ENCODE measurements around the gene AHSG.
A peak's percentile ranks its signal among the peaks of the same experiment; 100 is the strongest.
"Not testable (repeated sequence)": the region's sequence is repeated elsewhere in the genome, so short reads cannot be mapped to it uniquely, and the experiment has no call there.

AHSG gene, protein sequence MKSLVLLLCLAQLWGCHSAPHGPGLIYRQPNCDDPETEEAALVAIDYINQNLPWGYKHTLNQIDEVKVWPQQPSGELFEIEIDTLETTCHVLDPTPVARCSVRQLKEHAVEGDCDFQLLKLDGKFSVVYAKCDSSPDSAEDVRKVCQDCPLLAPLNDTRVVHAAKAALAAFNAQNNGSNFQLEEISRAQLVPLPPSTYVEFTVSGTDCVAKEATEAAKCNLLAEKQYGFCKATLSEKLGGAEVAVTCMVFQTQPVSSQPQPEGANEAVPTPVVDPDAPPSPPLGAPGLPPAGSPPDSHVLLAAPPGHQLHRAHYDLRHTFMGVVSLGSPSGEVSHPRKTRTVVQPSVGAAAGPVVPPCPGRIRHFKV

DNA sequence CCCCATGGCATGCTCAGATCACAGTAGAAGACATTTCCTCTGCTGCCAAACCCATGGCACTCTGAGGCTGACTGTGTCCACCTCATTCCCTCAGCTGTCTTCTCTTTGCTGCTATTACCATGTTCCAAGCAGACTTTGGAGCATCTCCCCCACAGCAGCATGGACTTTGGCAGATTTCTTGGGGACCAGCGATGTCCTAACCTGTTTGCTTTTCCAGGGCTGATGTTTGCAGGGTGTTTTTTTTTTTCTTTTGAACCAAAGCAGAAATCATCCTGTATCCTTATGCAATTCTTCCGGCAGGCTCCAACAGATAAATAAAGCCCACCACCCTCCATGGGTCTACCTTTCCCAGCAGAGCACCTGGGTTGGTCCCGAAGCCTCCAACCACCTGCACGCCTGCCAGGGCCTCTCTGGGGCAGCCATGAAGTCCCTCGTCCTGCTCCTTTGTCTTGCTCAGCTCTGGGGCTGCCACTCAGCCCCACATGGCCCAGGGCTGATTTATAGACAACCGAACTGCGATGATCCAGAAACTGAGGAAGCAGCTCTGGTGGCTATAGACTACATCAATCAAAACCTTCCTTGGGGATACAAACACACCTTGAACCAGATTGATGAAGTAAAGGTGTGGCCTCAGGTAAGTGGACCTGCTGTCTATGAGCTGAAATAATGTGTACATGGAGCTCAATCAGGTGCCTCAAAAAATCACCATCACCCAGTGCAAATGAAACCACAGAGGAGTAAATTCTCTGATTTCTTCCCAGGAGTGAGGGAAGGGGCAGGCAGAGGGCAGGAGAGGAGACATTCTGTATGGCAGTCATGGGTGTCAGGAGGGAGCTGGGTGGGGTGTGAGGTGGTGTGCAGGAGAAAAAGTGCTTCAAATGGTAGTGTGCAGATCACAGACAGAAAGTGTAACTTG is at the start of gene AHSG:
Gene AHSG, plus strand, starts transcription at position 340 of the 916 bp plus-strand sequence. Its CDS starts 82 bp downstream, at position 422.
- no peak for DNase-seq

DNA sequence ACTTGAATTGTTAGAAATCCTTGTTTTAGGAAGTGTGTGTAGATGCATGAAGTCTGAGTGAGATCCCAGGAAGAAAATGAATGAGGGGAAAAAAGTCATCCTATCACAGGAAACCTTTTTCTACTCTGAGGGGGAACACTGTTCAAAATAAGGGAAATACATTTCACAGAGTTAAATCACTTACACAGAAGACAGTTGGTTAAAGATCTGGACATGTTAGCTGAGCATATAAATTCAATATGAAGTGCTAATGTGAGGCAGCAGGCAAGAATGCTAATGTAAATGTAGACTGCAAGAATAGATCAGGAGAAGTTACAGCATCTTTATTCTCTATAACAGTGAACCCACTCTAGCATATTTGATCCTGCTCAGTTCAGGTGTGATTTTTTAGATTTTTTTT is 48.3 kb upstream of the AHSG start:
- DNase-seq = no peak

DNA sequence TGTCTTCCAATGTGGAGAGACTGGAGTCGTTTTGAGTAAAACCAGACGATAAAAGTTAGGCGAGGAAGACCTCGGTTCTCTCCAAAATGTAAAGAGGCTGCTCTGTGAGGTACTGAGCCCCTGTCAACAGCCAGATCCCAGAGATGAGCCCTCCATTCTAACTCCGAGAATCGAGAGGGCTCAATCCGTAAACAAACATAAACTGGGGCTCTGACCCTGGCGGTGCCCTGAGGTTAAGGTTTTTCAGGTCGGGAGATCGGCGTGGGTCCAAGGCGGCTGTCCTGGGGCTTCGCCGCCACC is 46.1 kb upstream of the AHSG start:
- DNase-seq = peak; percentile 62

DNA sequence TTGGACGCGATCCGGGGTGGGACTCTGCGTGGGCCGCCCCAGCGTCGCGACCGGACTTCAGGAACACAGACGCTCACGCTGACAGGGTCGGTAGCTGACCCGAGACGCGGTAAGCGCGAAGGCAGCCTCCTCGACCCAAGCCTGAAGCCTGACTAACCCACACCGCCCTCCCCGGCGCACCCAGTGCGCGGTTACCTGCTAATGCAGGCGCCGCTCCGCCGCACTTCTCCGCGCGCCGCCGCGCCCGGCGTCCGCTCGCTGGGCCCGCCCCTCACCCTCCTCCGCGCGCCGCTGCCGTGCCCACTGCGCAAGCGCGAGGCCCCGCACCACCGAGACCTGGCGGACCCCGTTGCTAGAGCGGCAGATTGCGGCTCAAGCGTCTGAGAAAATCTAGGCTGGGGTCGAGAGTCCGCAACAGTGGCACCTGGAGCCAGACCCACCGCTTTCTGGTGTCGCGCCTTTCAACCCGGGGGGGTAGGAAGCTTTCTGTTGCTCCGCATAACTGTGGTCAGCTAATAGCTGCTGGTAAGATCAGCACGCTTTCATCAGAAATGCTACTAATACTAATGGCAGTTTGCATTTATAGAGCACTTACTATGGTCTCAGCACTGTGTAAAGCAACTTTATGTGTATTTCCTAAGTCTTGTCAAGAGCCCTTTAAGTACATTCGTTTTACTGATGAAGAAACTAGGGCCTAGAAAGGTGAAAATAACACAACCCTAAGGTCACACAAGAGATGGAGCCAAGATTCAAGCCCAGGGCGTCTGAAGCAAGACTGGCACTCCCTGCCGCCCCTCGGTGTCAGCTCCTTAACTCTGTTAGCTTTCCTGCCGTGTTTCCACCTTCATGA is 45.6 kb upstream of the AHSG start, which contains the start of gene TBCCD1:
Gene TBCCD1, minus strand, starts transcription at position 268 of the 850 bp plus-strand sequence. CDS start 3,010 bp downstream, outside the sequence.
- peak; percentile 88 for DNase-seq

DNA sequence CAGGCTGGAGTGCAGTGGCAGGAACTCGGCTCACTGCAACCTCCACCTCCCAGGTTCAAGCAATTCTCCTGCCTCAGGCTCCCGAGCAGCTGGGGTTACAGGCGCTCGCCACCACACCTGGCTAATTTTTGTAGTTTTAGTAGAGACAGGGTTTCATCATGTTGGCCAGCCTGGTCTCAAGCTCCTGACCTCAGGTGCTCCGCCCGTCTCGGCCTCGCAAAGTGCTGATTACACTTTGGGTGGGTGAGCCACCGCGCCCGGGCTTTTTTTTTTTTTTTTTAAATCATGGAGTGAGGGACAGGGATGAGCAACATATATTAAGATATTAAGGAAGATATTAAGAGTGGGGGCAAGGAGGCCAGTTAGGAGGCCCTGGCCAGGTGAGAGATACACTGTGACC is 43.5 kb upstream of the AHSG start:
- DNase-seq = not testable (repeated sequence)

DNA sequence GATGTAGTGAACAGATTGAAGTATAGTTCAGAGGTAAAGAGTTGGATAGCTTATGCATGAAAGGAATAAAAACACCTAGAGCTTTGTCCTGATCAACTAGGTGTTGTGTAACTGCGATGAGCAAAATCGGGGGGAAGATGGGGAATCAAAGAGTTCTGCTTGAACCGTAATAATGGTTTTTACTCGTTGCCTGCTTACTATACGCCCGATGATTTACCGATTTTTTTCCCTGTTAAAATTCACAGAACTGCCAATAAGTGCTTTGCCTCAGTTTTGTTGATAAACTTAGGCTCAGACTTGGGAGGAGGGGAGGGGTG is 43.1 kb upstream of the AHSG start:
- DNase-seq = no peak

DNA sequence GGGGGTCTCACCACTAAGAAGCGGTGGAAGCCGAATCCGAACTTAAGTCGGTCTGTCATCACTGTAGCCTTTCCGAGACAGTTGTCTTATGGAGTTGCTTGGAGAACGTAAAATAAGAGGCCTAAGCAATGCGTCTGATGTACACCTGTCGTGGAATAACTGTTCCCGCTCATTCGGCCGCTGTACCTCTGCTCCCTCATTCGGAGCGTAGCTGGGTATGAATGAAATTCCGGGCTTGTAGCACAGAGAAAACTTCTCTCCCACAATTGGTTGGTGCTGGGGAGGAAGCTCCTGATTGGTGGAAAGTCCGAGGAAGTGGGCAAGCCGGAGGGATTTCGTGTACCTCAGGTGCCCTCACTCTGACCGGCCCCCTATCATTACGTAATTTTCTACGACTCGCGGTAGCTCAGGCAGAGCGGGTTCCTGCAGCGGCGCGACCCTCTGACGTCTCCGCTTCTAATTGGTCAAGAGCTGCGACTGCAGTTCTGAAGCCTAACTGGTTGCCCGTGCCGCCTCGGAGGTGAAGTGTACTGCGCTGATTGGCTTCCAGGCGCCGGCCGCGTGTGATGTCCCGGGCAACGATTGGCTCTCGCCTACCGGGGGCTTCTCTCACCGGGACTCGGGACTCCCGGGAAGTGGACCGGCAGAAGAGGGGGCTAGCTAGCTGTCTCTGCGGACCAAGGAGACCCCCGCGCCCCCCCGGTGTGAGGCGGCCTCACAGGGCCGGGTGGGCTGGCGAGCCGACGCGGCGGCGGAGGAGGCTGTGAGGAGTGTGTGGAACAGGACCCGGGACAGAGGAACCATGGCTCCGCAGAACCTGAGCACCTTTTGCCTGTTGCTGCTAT is 42.5 kb upstream of the AHSG start, which contains the start of gene DNAJB11:
Gene DNAJB11, plus strand, starts transcription at position 625 of the 845 bp plus-strand sequence. Its CDS starts 178 bp downstream, at position 803.
- peak; percentile 98 for DNase-seq

DNA sequence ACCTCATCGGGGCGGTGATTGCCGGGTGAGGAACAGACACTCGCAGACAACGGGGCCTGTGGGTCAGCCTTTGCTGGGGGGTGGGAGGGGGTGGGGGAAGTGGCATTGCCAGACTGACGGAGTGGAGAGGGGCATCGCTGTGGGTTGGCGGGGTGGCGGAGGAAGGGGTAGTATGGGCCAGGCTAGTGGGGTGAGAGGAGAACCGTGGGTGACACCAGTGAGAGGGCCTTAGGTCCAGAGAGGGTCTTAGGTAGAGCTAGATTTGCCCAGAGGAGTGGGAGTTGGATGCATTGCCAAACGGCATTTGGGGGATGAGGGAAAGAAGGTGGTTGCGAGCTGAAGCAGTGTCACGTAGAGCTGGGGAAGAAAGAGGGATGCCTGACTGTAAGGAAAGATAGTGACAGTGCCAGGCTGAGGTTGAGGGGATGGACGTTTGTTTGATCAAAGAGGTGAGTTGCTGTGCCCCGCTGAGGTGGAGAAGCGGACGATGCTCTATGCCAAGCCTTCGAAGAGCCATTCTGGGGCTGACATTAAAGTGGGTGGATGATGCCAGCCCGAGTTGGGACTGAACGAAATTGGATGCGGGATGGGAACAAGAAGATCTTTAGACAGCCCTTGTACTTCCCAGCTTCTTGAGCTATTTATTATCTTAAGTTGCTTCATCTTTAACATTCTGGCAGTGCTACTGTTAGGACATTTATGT is 41.8 kb upstream of the AHSG start:
- no peak for DNase-seq

DNA sequence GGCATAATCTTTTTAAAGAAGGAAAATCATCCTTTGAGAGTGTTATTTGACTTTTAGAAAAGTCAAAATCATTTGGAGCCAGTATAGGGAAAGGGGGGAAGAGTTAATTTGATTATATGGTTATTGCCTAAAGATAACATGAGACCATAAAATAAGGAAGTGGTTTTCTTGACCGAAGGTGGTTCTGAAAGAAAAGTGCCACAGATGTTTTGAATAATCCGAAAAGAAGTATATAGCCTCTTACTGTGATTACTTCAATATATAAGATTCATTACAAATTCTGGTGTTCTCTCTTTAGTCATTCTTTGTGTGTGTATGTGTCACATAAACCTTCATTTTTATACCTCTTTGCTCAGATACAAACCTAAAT is 41.2 kb upstream of the AHSG start:
- DNase-seq = no peak

DNA sequence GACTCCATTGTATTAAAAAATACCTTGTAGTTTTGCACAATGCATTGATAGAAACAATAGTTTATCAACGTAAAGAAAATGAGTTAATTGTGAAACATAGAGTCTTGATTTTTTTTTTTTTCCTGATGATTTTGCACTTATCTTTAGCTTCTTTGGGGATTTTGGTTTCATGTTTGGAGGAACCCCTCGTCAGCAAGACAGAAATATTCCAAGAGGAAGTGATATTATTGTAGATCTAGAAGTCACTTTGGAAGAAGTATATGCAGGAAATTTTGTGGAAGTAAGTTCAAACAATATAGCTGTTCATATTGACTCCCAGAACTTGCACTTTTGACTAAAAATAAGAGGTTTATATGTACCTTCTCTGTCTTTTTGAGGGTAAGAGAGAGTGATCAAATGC is 35.3 kb upstream of the AHSG start:
- no peak for DNase-seq

DNA sequence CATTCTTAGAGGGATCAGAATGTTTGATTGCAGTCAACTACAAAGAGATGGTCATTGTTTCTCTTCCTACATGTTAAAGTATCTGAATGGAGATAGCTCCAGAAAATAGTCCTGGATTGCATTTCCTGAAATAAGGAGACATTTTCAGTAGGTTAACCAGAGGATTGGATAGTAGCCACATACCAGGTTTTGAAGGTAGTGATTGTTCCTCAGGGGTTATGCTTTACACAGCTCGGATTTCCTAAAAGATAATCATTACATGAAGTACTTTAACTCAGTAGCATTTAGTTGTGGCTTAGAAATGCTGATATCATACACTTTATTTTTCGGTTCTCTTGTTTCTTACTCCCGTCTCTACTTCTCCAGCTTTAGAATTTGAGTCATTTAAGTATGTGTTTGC is 32.1 kb upstream of the AHSG start:
- no peak for DNase-seq

DNA sequence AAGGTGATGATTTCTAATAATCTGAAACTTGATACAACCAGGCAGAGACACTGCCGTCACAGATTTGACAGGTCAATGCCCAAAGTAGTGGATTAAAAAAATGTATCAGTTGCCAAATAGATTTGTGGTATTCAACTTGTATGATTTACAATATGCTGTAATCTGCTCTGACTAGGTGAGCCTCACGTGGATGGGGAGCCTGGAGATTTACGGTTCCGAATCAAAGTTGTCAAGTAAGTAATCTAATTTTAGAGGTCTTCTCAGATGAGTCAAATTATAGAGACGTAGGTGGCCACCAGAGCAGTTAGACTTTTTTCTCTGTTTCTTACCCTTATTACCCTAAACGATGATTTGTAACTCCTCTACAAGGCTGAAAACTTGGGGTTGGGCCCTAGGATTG is 30.3 kb upstream of the AHSG start:
- DNase-seq = no peak

DNA sequence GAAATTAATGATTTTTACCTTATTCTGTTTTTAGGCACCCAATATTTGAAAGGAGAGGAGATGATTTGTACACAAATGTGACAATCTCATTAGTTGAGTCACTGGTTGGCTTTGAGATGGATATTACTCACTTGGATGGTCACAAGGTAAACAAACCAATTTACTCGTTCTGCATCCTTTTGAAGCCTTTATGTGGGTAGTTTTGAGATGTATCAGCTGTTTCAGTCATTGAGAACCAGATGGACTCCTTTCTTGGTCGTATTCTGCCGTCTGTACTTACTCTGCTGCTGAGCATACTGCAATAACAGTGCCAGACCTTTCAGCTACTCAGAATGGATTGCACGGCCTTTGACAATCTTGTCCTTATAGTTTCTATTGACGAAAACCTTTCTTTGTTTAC is 29.0 kb upstream of the AHSG start:
- no peak for DNase-seq

DNA sequence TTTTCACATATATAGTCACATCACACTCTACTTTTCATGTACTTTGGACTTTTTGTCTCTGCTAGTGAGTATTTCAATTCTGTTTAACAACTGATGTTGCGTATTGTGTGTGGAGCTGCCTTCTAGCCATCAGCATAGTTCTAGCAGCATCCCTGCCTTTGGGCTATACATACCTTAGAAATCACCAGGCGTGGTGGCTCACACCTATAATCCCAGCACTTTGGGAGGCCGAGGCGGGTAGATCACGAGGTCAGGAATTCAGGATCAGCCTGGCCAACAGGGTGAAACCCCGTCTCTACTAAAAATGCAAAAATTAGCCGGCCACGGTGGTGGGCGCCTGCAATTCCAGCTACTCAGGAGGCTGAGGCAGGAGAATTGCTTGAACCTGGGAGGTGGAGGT is 26.6 kb upstream of the AHSG start:
- not testable (repeated sequence) for DNase-seq

DNA sequence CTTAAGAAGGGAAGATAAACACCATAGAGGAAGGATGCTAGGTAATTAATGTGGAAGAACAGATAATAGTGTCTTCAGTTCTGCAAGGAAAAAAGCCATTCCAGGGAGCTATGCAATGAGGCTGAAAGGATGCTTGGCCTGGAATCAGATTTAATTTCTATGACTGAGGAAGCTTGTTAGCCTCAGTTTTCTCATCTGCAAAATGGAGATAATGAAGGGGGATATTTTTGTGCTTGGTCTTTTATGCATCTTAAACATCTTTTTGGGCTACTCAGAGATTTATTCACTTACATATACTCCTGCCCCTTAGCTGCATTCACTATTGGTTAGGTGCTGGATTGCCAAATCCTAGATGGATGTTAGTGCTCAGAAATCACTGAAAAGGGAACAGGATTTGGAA is 25.7 kb upstream of the AHSG start:
- no peak for DNase-seq

DNA sequence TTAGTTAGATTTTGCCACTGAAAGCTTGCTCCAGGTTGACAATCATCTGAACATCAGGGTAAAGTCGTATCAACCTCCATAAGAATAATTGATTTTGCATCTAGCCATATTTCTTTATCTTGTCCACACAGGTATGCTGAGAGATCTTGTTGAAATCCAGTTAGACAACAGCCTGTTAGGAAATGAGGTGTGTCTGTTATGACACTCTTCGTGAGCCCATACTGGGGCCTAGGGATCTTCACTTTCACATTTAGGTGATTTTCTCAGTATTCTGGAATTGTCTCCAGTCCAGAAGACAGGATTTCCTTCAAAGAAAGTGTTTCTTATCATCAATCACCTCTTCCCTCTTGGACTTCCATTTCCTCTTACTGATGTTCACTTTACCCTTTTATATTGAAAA is 24.2 kb upstream of the AHSG start:
- no peak for DNase-seq

DNA sequence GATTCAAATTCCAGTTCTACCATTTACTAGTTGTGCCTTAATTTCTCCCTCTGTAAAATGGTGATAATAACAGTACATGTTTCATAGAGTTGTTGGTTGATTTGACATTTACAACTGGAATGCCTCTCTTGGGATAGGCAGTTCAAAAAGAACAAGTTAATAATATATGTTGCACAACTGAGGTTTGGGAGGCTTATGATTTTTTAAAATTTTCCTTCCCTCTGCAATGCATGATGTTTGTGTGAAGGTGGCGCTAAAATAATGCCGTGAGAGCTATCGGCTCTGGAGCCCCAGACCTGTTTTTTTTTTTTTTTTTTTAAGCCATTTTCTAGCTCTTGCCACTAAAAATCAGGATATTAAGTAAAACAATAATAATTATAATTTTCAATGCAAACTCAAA is 23.7 kb upstream of the AHSG start:
- DNase-seq = no peak

DNA sequence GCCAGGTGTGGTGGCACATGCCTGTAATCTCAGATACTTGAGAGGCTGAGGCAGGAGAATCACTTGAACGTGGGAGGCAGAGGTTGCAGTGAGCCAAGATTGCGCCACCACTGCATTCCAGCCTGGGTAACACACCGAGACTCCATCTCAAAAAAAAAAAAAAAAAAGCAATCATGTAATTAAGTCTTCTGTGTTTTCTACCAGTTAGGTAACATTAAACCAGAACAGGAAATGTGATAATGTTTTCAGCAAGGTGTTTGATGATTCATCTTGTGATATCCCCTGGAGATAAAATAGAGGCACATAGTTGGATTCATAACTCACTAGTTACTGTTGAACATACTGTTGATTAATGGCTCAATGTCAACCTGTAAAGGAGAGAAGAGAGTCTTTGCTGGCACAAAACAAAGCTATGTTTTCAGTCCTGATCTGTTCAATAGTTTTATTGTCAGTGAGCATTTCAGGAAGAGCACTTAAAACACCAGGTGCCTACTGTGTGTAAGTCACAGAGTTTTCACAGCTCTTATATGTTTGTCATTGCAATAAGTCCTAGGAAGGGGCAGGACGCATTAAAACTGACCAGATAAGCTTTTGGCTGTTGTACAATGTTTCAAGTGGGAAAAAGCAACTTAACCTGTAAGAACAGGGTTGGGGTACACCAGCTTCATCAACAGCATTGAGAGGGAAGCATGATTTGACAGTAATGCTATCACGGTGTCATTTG is 22.8 kb upstream of the AHSG start:
- no peak for DNase-seq

DNA sequence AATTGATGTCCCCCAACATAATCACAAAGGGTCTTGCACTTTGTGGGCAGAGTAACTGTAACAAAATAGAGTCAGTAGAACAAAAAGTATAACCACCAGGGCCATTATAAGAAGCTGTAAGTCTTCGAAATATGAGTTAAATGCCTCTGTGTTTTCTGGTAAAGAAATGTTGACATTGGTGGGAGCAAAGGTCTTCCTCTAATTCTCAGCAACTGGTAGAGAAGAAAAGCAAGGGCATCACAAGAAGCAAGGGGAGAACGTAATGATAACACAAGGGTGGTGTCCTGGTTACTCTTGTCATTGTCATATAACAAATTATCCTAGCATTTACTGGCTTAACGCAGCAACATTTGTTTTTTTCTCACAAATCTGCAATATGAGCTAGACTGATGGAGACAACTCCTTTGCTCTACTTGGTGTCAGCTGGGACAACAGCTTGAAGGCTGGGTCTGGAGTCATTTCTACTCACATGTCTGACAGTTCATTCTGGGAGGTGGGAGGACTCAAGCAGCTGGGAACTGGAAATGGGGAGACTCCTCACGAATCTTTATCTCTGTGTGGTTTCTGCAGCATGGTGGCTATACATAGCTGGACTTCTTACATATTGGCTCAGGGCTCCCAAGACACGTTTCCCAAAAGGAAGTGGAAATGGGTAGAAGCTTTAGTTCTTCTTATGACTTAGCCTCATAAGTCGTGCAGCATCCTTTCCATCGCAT is 22.1 kb upstream of the AHSG start:
- DNase-seq = no peak

DNA sequence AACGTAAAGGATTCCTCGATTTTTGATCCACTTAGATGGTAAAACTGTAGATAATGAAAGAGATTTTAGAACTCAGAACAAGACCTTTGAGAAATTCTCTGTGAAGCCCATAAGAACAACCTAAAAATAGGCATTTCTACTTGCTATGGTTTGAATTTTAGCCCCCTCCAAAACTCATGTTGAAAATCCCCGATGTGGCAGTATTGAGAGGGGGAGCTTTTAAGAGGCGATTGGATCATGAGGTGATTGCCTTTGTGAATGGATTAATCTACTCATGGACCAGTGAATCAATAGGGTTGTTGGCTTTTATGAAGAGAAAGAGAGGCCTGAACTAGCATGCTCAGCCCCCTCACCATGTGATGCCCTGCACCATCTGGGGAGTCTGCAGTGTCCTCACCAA is 20.2 kb upstream of the AHSG start:
- DNase-seq = no peak
